GM23338 (cell line): Measurements from ENCODE around the gene ARMC9. TPM values are rescaled to one million over a fixed set of nuclear protein-coding genes. Genes with fewer than 3 reads are reported as not detected.

Source experiments
- ATAC-seq: fragments of 200-7000 bp; cut with Tn5 transposase; 3 replicates; pipeline ENCODE4 v1.9.1; 2020
- DNase-seq: peaks from one replicate; pipeline ENCODE4 v3.0.0-alpha.2; 2015; ENCODE audit warnings: low spot score
- H2AFZ ChIP-seq: fragments of 200-600 bp; sonication (generic); 2 replicates; pipeline ENCODE4 v1.8.0; 2016; ENCODE audit warnings: antibody characterized with exemption, mild to moderate bottlenecking, moderate library complexity
- H3F3A ChIP-seq: fragments of 200-600 bp; sonication (generic); replicated peaks from 2 replicates; pipeline ENCODE4 v1.8.0; 2017; ENCODE audit warnings: antibody characterized with exemption, mixed run types, low read depth
- H3K27ac ChIP-seq: fragments of 200-600 bp; sonication (generic); 2 replicates; pipeline ENCODE4 v1.6.1; 2016; ENCODE audit warnings: low read depth
- H3K27me3 ChIP-seq: fragments of 200-600 bp; sonication (generic); 2 replicates; pipeline ENCODE4 v1.8.0; 2016; ENCODE audit warnings: mild to moderate bottlenecking, mixed run types, moderate library complexity; ENCODE audit not compliant: insufficient read depth
- H3K36me3 ChIP-seq: fragments of 200-600 bp; sonication (generic); 2 replicates; pipeline ENCODE4 v1.8.0; 2016; ENCODE audit warnings: mild to moderate bottlenecking; ENCODE audit not compliant: insufficient read depth
- H3K4me1 ChIP-seq: fragments of 200-600 bp; sonication (generic); 2 replicates; pipeline ENCODE4 v1.8.0; 2016; ENCODE audit warnings: mild to moderate bottlenecking, moderate library complexity; ENCODE audit not compliant: insufficient read depth
- H3K4me2 ChIP-seq: fragments of 200-600 bp; sonication (generic); 2 replicates; pipeline ENCODE4 v1.7.1; 2017; ENCODE audit warnings: mixed run types
- H3K4me3 ChIP-seq: fragments of 200-600 bp; sonication (generic); 2 replicates; pipeline ENCODE4 v1.6.1; 2016; ENCODE audit warnings: mixed run types
- H3K79me2 ChIP-seq: fragments of 200-600 bp; sonication (generic); replicated peaks from 2 replicates; pipeline ENCODE4 v1.8.0; 2017; ENCODE audit warnings: mild to moderate bottlenecking; ENCODE audit not compliant: insufficient read depth
- H3K9me2 ChIP-seq: fragments of 200-600 bp; sonication (generic); 2 replicates; pipeline ENCODE4 v1.8.0; 2017; ENCODE audit not compliant: insufficient read depth
- H4K20me1 ChIP-seq: fragments of 200-600 bp; sonication (generic); replicated peaks from 2 replicates; pipeline ENCODE4 v1.8.0; 2017; ENCODE audit warnings: mild to moderate bottlenecking; ENCODE audit not compliant: insufficient read depth
- H3K27ac Mint-ChIP-seq: 2 replicates; pipeline ENCODE4 v1.8.0; 2020; ENCODE audit warnings: inconsistent platforms, mild to moderate bottlenecking, moderate library complexity, mixed read lengths
- H3K27me3 Mint-ChIP-seq: 3 replicates; pipeline ENCODE4 v1.8.0; 2022; ENCODE audit warnings: low read depth, mild to moderate bottlenecking, moderate library complexity, mixed read lengths, inconsistent platforms; ENCODE audit not compliant: insufficient read depth, poor library complexity
- H3K36me3 Mint-ChIP-seq: 3 replicates; pipeline ENCODE4 v1.8.0; 2021; ENCODE audit warnings: low read depth, mild to moderate bottlenecking, inconsistent platforms, moderate library complexity, mixed read lengths
- H3K4me1 Mint-ChIP-seq: 3 replicates; pipeline ENCODE4 v1.8.0; 2020; ENCODE audit warnings: mild to moderate bottlenecking, inconsistent platforms, mixed read lengths
- H3K4me3 Mint-ChIP-seq: 3 replicates; pipeline ENCODE4 v1.8.0; 2021; ENCODE audit warnings: moderate library complexity, mild to moderate bottlenecking, inconsistent platforms, mixed read lengths
- H3K9me3 Mint-ChIP-seq: 3 replicates; pipeline ENCODE4 v1.8.0; 2020; ENCODE audit warnings: moderate library complexity, mild to moderate bottlenecking, inconsistent platforms, mixed read lengths
- CREB1 ChIP-seq: fragments of 250-450 bp; sonication (Bioruptor Pico); IDR thresholded peaks from 2 replicates; pipeline ENCODE4 v1.5.0; 2020; ENCODE audit warnings: low read depth, mild to moderate bottlenecking, moderate library complexity
- CTCF ChIP-seq, 2 experiments: fragments of 200-600 bp in 1 of 2; sonication (generic) in 1 of 2; conservative IDR thresholded peaks; 2 replicates each; pipeline versions ENCODE4 v1.5.1 to v1.6.1; 2016 to 2017; ENCODE audit warnings: antibody characterized with exemption in 2 of 2, low read depth in 2 of 2, mild to moderate bottlenecking in 2 of 2, moderate library complexity in 1 of 2
- ETS1 ChIP-seq: IDR thresholded peaks from 2 replicates; pipeline ENCODE4 v1.6.1; 2016; ENCODE audit warnings: antibody characterized with exemption
- EZH2 ChIP-seq: fragments of 200-600 bp; sonication (generic); IDR thresholded peaks from one replicate; pipeline ENCODE4 v1.8.0; 2017; ENCODE audit warnings: antibody characterized with exemption, mild to moderate bottlenecking, low read depth; ENCODE audit not compliant: unreplicated experiment
- EZH2phosphoT487 ChIP-seq: fragments of 200-600 bp; sonication (generic); IDR thresholded peaks from one replicate; pipeline ENCODE4 v1.8.1; 2018; ENCODE audit warnings: antibody characterized with exemption; ENCODE audit not compliant: unreplicated experiment
- JUNB ChIP-seq: IDR thresholded peaks from one replicate; pipeline ENCODE4 v1.6.1; 2016; ENCODE audit warnings: antibody characterized with exemption; ENCODE audit not compliant: unreplicated experiment
- NANOG ChIP-seq: IDR thresholded peaks from 2 replicates; pipeline ENCODE4 v1.6.1; 2016; ENCODE audit warnings: antibody characterized with exemption, borderline replicate concordance
- POLR2AphosphoS5 ChIP-seq: IDR thresholded peaks from 2 replicates; pipeline ENCODE4 v1.6.1; 2016; ENCODE audit warnings: antibody characterized with exemption, low read depth
- REST ChIP-seq: IDR thresholded peaks from one replicate; pipeline ENCODE4 v1.6.1; 2018; ENCODE audit warnings: antibody characterized with exemption; ENCODE audit not compliant: unreplicated experiment
- STAT1 ChIP-seq: IDR thresholded peaks from one replicate; pipeline ENCODE4 v1.6.1; 2016; ENCODE audit warnings: antibody characterized with exemption; ENCODE audit not compliant: unreplicated experiment
- ZNF114 ChIP-seq: fragments of 250-450 bp; sonication (Bioruptor Pico); IDR thresholded peaks from 2 replicates; pipeline ENCODE4 v1.5.0; 2020; ENCODE audit warnings: mild to moderate bottlenecking, moderate library complexity
- ZNF331 ChIP-seq: fragments of 250-450 bp; sonication (Bioruptor Pico); IDR thresholded peaks from 2 replicates; pipeline ENCODE4 v1.5.0; 2020; ENCODE audit warnings: low read depth, mild to moderate bottlenecking, moderate library complexity
- polyA plus RNA-seq: library from polyadenylated mRNA; unstranded; fragments of >200 nt; fragmentation: Nextera tagmentation; extraction: Ambion mirVana; gene quantifications from 2 replicates; pipeline ENCODE4 v1.2.1, GENCODE V29; 2016
- total RNA-seq: library from RNA; depleted of rRNA; stranded (reverse); fragments of >200 nt; shearing (Covaris generic); gene quantifications from 2 replicates; pipeline ENCODE4 v1.2.3, GENCODE V29; 2014
- TF ChIP-seq, protein P1 (sequence below): fragments of 250-450 bp; sonication (Bioruptor Pico); IDR thresholded peaks from 2 replicates; pipeline ENCODE4 v1.5.0; 2020; ENCODE audit warnings: mild to moderate bottlenecking, moderate library complexity

Gene ARMC9
- total and polyA plus RNA-seq, 2 experiments from 2014 or later = 29.2 to 56.0 TPM

DNA sequence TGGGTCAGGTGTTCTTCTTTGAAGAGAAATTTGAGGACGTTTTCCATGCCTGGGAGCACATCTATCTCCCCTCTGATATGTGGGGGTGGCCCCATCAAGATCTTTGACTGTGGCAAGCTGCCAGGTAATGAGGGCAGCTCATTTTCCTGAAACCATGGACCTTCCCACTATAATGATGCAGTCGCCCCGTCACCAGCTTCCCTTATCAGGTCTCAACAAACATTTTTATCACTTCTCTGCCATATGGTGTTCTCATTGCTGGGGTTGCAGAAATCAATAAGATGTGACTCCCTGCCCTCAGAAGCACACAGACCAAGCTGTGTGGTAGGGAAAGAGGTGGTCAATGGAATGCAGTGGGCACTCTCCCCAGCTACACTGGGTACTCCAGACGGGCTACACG is 148.7 kb downstream of the ARMC9 start:
- ATAC-seq (no peak), DNase-seq (no peak)
- Histone ChIP-seq H3K4me2 (no peak overlapping the region), H3K4me3 (no peak overlapping the region), H3K27ac (no peak overlapping the region), H3K4me1 (peaks cover 5% of the 10 kb centered on the region; the same call in 1 of the 2 replicates), H3K9me2 (no peaks in the 10 kb centered on the region), H3K79me2 (no peaks in the 10 kb centered on the region), H3K36me3 (no peaks in the 10 kb centered on the region), H2AFZ (no peak overlapping the region), H3K27me3 (no peaks in the 10 kb centered on the region), H3F3A (no peaks in the 10 kb centered on the region), H4K20me1 (no peaks in the 10 kb centered on the region)
- Mint-ChIP-seq H3K9me3 (no peaks in the 10 kb centered on the region), H3K27ac (no peak overlapping the region), H3K36me3 (peaks cover 9% of the 10 kb centered on the region), H3K4me1 (peaks cover 18% of the 10 kb centered on the region), H3K4me3 (no peak overlapping the region), H3K27me3 (peaks cover 5% of the 10 kb centered on the region)
- TF ChIP-seq REST = no peak
- no peak for TF ChIP-seq STAT1
- TF ChIP-seq JUNB = no peak
- TF ChIP-seq EZH2 = no peak
- TF ChIP-seq ZNF331 (CRISPR knock-in tag) = no peak
- TF ChIP-seq EZH2phosphoT487 = no peak
- no peak for TF ChIP-seq ETS1
- no peak for TF ChIP-seq POLR2AphosphoS5
- no peak for TF ChIP-seq NANOG
- no peak for TF ChIP-seq ZNF114 (CRISPR knock-in tag)
- no peak for TF ChIP-seq CREB1 (CRISPR knock-in tag)
- no peak for TF ChIP-seq CTCF (conservative IDR thresholded peaks at IDR 0.05; ENCODE audit: low read depth in 2 of 2)
- TF ChIP-seq, protein P1, sequence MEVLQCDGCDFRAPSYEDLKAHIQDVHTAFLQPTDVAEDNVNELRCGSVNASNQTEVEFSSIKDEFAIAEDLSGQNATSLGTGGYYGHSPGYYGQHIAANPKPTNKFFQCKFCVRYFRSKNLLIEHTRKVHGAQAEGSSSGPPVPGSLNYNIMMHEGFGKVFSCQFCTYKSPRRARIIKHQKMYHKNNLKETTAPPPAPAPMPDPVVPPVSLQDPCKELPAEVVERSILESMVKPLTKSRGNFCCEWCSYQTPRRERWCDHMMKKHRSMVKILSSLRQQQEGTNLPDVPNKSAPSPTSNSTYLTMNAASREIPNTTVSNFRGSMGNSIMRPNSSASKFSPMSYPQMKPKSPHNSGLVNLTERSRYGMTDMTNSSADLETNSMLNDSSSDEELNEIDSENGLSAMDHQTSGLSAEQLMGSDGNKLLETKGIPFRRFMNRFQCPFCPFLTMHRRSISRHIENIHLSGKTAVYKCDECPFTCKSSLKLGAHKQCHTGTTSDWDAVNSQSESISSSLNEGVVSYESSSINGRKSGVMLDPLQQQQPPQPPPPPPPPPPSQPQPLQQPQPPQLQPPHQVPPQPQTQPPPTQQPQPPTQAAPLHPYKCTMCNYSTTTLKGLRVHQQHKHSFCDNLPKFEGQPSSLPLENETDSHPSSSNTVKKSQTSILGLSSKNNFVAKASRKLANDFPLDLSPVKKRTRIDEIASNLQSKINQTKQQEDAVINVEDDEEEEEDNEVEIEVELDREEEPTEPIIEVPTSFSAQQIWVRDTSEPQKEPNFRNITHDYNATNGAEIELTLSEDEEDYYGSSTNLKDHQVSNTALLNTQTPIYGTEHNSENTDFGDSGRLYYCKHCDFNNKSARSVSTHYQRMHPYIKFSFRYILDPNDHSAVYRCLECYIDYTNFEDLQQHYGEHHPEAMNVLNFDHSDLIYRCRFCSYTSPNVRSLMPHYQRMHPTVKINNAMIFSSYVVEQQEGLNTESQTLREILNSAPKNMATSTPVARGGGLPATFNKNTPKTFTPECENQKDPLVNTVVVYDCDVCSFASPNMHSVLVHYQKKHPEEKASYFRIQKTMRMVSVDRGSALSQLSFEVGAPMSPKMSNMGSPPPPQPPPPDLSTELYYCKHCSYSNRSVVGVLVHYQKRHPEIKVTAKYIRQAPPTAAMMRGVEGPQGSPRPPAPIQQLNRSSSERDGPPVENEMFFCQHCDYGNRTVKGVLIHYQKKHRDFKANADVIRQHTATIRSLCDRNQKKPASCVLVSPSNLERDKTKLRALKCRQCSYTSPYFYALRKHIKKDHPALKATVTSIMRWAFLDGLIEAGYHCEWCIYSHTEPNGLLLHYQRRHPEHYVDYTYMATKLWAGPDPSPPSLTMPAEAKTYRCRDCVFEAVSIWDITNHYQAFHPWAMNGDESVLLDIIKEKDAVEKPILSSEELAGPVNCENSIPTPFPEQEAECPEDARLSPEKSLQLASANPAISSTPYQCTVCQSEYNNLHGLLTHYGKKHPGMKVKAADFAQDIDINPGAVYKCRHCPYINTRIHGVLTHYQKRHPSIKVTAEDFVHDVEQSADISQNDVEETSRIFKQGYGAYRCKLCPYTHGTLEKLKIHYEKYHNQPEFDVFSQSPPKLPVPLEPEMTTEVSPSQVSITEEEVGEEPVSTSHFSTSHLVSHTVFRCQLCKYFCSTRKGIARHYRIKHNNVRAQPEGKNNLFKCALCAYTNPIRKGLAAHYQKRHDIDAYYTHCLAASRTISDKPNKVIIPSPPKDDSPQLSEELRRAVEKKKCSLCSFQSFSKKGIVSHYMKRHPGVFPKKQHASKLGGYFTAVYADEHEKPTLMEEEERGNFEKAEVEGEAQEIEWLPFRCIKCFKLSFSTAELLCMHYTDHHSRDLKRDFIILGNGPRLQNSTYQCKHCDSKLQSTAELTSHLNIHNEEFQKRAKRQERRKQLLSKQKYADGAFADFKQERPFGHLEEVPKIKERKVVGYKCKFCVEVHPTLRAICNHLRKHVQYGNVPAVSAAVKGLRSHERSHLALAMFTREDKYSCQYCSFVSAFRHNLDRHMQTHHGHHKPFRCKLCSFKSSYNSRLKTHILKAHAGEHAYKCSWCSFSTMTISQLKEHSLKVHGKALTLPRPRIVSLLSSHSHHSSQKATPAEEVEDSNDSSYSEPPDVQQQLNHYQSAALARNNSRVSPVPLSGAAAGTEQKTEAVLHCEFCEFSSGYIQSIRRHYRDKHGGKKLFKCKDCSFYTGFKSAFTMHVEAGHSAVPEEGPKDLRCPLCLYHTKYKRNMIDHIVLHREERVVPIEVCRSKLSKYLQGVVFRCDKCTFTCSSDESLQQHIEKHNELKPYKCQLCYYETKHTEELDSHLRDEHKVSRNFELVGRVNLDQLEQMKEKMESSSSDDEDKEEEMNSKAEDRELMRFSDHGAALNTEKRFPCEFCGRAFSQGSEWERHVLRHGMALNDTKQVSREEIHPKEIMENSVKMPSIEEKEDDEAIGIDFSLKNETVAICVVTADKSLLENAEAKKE (CRISPR knock-in tag) = no peak
